HuH-7.5 (cell line): Measurements from ENCODE around the gene PAN3.
"Not testable (repeated sequence)": the region's sequence is repeated elsewhere in the genome, so short reads cannot be mapped to it uniquely, and the experiment has no call there.

Experiments used
- DNase-seq: peaks from one replicate; pipeline ENCODE4 v3.0.0; 2011; ENCODE audit warnings: low spot score

The PAN3 gene

DNA sequence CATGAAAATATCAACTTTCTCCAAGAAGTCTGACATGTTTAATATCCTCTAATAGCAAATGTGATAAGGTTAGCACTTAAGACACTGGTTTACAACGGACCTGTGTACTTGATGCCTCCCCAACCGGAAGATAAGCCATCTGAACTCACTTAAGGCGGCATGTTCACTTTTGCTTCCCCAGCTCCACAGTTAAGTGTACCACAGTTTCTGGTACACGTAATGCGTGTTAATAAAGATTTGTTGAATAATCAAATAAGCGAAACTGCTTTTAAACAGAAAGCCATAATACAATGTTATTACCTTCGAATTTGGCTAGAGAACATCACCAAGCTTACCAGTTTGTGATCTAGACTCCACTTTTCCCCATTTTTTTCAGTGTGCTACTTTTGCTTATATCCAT, 1.4 kb upstream of the PAN3 start:
- no peak for DNase-seq

GRCh38 chr13:28137596-28137995, 749 bp upstream of the PAN3 start:
- DNase-seq = no peak

DNA sequence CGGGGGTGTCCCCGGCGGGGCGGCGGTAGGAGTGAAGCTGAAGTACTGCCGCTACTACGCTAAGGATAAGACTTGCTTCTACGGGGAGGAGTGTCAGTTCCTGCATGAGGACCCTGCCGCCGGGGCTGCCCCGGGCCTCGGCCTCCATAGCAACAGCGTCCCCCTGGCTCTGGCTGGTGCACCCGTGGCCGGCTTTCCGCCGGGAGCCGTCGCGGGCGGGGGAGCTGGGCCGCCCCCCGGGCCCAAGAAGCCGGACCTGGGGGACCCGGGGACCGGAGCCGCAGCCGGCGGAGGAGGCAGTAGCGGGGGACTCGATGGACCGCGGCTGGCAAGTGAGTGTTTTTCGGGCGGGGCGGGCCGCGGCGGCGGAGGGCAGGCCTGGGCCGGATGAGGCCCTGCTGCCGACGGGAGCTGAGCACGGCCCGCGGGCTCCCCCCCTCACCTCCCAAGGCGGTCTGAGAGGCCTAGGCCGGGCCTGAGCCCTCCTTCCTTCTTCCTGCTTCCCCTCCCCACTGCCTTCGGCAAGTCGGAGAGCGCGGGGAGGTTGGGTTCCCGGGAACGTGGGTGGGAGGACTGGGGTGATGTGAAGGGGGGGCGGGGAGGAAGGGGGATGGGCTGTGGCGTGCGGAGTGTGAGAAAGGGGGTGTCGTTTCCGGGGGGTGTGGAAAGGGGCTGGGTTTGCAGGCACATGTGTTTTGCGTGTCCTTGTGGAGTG, 568 bp downstream of the PAN3 start:
- DNase-seq = peak; percentile 44

DNA sequence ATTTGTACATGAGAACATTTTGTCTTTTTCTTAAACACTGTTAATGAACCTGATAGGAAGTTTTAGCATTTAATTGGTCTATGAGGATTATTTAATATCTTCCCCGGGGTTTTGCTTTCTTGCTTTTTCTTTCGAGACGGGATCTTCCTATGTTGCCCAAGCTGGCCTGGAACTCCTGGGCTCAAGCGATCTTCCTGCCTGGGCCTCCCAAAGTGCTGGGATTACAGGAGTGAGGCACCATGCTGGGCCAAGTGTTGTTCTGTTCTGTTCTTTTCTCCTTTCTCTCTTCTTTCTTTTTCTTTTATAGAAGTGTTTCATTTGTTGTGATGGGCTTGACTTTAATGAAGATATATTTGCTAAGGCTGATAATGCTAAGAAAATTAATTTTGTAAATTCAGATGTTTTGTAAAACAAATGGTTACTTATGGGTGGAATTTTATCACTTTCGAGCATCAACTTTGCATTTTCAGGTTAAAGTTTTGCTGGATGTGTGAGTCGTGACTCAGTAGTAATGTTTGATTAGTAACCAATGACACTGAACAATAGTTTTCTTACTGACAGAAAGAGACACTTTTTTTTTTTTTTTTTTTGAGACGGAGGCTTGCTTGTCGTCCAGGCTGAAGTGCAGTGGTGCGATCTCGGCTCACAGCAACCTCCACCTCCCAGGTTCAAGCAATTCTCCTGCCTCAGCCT, 2.2 kb downstream of the PAN3 start:
- no peak for DNase-seq

- DNase-seq = not testable (repeated sequence)
Observed at GRCh38 chr13:28141542-28141941, 3.2 kb downstream of the PAN3 start.

- peak; percentile 25 for DNase-seq
Observed at GRCh38 chr13:28145049-28145448, 6.7 kb downstream of the PAN3 start.

GRCh38 chr13:28147495-28147894, 9.2 kb downstream of the PAN3 start:
- DNase-seq = no peak

- DNase-seq = no peak
Observed at GRCh38 chr13:28159057-28159456, 20.7 kb downstream of the PAN3 start.

DNA sequence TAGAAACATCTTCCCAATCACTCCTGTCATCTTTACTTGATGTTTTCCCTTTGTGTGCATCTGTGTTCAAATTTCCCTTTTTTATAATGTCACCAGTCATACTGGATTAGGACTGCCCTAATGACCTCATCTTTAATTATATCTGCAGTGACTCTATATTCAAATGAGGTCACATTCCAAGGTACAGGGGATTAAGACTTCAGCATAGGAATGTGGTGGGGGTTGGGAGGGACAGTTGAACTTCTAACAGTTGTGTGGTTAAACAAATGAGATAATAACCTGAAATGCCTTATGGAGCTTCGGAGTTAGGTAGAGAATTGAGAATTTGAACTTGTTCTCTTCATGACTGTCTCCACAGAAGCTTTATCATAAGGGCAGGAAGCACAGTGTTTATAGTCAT, 23.0 kb downstream of the PAN3 start:
- DNase-seq = no peak

GRCh38 chr13:28163587-28163986, 25.2 kb downstream of the PAN3 start:
- no peak for DNase-seq

DNA sequence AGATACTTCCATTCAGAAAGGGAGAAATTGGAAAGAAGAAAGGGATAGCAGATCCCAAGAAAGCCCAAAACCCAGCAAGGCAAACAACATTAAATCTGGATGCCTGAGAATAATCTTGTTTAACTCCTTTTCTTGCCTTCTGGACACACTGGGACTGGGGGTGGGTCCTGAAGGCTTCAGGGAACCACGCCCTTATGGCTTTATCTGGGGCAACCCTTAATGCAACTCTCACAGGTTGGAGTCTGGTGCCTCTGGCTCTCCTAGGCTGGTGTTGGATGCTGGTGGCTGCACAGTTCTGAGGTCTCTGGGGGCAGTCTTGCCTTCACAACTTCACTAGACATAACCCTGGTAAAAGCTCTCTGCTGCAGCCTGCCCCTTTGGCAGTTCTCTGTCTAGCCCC, 27.9 kb downstream of the PAN3 start:
- no peak for DNase-seq

- DNase-seq = no peak
Observed at GRCh38 chr13:28171266-28171665, 32.9 kb downstream of the PAN3 start.

DNA sequence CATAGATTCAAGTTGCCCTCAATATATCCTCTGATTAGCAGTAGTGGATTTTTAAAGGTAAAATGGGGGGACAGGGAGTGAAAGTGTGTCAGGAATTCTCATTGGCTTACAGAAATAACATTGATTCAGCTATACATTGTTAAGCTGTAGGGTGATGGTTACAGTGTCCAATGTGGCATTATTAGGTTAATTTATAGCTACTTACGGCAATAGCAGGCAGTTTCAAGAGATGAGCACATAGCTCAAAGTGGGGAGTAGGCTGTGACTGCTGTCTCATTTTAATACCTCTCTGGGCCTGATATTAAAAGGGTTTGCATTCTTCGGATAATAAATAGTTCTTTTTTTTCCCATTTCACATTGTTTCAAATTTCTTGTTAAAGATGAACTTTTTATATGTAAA, 34.6 kb downstream of the PAN3 start:
- no peak for DNase-seq

GRCh38 chr13:28173793-28174192, 35.4 kb downstream of the PAN3 start:
- DNase-seq = no peak

- DNase-seq = no peak
Observed at GRCh38 chr13:28177327-28177726, 39.0 kb downstream of the PAN3 start.

GRCh38 chr13:28177877-28178276, 39.5 kb downstream of the PAN3 start:
- no peak for DNase-seq

DNA sequence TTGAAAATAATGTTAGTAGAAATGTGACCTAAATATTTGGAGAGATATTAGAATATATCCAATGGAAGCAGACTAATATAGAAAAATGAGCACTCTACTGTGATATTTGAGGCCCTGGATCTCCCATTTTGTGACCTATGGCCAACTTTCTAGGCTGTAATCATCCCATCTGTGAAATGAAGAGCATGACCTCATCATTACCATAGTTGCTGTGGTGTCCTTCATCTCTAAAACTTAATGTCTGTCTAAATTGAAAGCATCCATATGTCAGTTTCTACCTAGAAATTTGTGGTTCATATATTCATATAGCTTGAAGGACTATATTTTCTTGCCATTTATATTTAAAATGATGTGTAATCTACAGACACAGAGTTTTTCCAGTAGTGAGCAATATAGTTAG, 41.6 kb downstream of the PAN3 start:
- no peak for DNase-seq

- no peak for DNase-seq
Observed at GRCh38 chr13:28181413-28181812, 43.1 kb downstream of the PAN3 start.

- DNase-seq = no peak
Observed at GRCh38 chr13:28185256-28185655, 46.9 kb downstream of the PAN3 start.

DNA sequence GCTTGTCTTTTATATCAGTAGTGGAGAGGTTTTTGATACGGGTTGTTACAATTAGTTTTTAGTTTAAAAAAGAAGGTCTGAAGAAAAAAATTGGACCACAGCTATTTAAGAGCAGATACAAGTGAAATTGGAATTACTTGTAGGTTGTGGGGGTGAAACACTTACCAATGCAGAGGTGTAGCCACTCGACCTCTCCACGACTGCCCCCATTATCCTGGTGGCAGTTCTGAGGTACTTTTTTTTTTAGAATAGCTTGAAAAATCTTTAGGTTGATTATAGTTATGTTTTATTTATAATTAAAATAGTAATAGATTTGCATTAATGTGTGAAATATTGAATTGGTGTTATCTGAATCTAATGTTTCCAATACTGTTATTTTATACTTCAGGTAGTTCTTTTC, 60.7 kb downstream of the PAN3 start:
- DNase-seq = no peak

DNA sequence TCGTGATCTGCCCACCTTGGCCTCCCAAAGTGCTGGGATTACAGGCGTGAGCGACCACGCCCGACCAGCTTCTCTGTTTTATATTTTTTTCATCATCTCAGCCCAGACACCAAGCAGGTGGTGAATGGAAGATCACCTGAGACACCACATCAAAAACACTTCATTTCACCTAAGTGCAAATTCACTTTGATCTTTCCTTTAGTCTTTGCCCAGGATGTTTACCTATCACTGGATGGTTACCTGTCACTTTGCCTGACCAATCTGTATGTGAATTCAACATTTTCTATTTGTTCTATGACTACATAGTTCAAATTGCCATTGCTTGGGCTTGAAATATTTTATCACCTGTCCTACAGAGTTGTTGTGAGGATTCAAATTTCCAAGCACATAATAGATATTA, 65.7 kb downstream of the PAN3 start:
- no peak for DNase-seq

DNA sequence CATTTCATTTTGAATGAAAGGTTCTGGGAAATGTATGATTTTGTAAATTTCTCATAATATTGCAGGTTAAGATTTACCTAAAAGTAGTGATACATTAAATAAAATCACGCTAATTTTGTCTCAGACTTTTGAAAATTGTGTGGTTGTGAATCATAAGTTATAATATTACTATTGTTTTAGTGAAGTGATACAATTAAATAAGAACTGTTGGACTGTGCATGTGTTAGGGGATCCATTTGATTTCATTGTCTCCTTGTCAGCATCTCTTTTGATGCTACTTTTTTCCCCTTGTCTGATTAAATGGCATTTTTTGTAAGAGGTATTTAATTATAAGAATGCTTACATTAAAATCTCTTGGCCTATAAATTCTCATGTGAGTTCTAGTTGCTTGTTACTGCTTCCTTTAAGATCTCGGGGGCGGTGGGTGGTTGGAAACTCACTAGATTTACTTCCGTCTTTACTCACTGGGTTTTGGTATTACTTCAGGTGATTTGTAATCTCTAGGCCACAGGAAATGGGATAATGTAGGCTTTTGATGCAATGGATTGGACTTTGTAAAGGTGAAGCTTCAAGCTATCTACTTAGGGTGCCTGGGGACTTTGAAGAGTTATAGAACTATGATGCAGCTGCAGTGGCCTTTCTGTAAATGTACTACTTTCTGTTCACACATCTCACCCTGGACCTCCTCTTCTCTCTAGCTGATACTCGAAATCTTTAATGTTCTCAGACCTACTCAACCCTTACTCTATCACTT, 66.5 kb downstream of the PAN3 start:
- no peak for DNase-seq

DNA sequence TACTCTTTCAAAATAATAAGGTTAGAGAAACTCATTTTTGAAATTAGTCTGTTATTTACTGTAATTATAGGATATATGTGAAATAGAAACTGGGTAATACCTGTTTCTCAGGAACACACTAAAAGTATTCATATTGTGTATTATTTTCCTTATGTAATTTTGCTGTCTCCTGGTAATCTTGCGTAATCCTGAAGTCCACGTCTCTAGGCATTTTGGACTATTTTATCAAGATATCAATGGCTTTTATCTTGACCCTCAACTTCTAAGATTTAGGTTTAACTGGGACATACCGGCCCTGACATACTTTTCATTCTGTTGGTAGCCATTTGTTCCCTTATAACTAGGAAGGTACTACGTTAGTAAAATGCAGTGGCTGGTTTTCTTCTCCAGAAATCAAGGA, 80.3 kb downstream of the PAN3 start:
- DNase-seq = no peak
